ENCODE measurements around the gene CCHCR1.

Gene CCHCR1

GRCh38 chr6:31098449-31098938, 59.1 kb downstream of the CCHCR1 start:
- in situ Hi-C loops (cut with HindIII; ENCODE audit: low sequenced_read_pairs), result no loop called here
- TF ChIP-seq CTCF (IDR thresholded peaks at IDR 0.05; ENCODE audit: low read depth, low read length, missing control alignments), result no peak
- DNase-seq (ENCODE audit: low read depth), result no peak
- H3K4me3 ChIP-seq (ENCODE audit: low read depth, low read length), result no peak overlapping the region

- DNase-seq (ENCODE audit: low read depth), result no peak
- in situ Hi-C loops (cut with HindIII; ENCODE audit: low sequenced_read_pairs), result no loop called here
- H3K4me3 ChIP-seq (ENCODE audit: low read depth, low read length), result no peak overlapping the region
- TF ChIP-seq CTCF (IDR thresholded peaks at IDR 0.05; ENCODE audit: low read depth, low read length, missing control alignments), result no peak
Measured at GRCh38 chr6:31096656-31097055, 60.9 kb downstream of the CCHCR1 start.

GRCh38 chr6:31096215-31096614, 61.4 kb downstream of the CCHCR1 start:
- TF ChIP-seq CTCF (IDR thresholded peaks at IDR 0.05; ENCODE audit: low read depth, low read length, missing control alignments), result no peak
- no peak for DNase-seq (ENCODE audit: low read depth)
- H3K4me3 ChIP-seq (ENCODE audit: low read depth, low read length), result no peak overlapping the region
- in situ Hi-C loops (cut with HindIII; ENCODE audit: low sequenced_read_pairs), result no loop called here

- in situ Hi-C loops (cut with HindIII; ENCODE audit: low sequenced_read_pairs), result no loop called here
- DNase-seq (ENCODE audit: low read depth), result no peak
- no peak for TF ChIP-seq CTCF (IDR thresholded peaks at IDR 0.05; ENCODE audit: low read depth, low read length, missing control alignments)
- H3K4me3 ChIP-seq (ENCODE audit: low read depth, low read length), result no peak overlapping the region
Measured at GRCh38 chr6:31094389-31094881, 63.2 kb downstream of the CCHCR1 start.

- TF ChIP-seq CTCF (IDR thresholded peaks at IDR 0.05; ENCODE audit: low read depth, low read length, missing control alignments), result no peak
- no peak for DNase-seq (ENCODE audit: low read depth)
- in situ Hi-C loops (cut with HindIII; ENCODE audit: low sequenced_read_pairs), result no loop called here
- no peak overlapping the region for H3K4me3 ChIP-seq (ENCODE audit: low read depth, low read length)
Measured at GRCh38 chr6:31092769-31093505, 64.7 kb downstream of the CCHCR1 start.
